NT2/D1 (cell line): ENCODE measurements around the gene APOL1.
"Not testable (repeated sequence)": the region's sequence is repeated elsewhere in the genome, so short reads cannot be mapped to it uniquely, and the experiment has no call there.

ENCODE experiments used
- SUZ12 ChIP-seq: IDR thresholded peaks from 2 replicates; pipeline ENCODE4 v1.6.1; 2011; ENCODE audit not compliant: insufficient read length, insufficient read depth; ENCODE audit errors: extremely low read depth
- YY1 ChIP-seq: IDR thresholded peaks from 2 replicates; pipeline ENCODE4 v1.6.1; 2011; ENCODE audit not compliant: insufficient read length, insufficient read depth

DNA sequence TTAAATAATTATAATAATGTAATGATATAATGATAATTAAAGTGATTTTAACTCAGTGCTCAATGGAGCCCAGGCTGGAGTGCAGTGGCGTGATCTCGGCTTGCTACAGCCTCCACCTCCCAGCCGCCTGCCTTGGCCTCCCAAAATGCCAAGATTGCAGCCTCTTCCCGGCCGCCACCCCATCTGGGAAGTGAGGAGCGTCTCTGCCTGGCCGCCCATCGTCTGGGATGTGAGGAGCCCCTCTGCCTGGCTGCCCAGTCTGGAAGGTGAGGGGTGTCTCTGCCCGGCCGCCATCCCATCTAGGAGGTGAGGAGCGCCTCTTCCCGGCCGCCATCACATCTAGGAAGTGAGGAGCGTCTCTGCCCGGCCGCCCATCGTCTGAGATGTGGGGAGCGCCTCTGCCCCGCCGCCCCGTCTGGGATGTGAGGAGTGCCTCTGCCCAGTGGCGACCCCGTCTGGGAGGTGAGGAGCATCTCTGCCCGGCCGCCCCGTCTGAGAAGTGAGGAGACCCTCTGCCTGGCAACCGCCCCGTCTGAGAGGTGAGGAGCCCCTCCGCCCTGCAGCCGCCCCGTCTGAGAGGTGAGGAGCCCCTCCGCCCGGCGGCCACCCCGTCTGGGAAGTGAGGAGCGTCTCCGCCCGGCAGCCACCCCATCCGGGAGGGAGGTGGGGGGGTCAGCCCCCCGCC is 37.6 kb downstream of the APOL1 start:
- not testable (repeated sequence) for TF ChIP-seq YY1, SUZ12
